ENCODE measurements around the gene ATP10A.

Gene ATP10A

GRCh38 chr15:25695875-25696760 is 167.0 kb downstream of the ATP10A start:
- no peak for DNase-seq

DNA sequence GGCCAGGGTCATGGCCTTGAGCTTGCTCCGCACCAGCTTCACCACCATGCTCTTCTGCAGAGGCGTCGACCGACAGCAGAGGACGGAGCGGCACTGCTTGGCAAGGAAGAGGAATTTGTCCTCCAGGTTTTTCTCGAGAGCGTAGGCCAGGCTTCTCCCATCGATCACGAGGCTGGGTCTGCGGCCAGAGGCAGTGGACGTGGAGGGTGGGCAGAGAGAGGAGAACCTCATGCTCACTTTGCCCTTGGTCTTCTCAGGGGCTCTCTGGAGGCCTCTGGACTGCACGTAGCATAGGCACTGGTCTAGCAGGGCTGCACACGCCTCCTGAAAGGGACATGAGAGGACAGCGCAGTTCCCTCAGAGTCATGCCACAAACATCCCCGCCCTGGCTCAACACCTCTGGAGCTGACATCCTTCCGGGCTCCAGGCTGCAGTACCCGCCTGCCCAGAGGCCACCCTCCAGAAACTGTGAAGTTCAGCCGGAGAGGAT is 168.3 kb downstream of the ATP10A start:
- DNase-seq: no peak

- no peak for DNase-seq
These were observed 168.9 kb downstream of the ATP10A start for GRCh38 chr15:25694239-25694584.

DNA sequence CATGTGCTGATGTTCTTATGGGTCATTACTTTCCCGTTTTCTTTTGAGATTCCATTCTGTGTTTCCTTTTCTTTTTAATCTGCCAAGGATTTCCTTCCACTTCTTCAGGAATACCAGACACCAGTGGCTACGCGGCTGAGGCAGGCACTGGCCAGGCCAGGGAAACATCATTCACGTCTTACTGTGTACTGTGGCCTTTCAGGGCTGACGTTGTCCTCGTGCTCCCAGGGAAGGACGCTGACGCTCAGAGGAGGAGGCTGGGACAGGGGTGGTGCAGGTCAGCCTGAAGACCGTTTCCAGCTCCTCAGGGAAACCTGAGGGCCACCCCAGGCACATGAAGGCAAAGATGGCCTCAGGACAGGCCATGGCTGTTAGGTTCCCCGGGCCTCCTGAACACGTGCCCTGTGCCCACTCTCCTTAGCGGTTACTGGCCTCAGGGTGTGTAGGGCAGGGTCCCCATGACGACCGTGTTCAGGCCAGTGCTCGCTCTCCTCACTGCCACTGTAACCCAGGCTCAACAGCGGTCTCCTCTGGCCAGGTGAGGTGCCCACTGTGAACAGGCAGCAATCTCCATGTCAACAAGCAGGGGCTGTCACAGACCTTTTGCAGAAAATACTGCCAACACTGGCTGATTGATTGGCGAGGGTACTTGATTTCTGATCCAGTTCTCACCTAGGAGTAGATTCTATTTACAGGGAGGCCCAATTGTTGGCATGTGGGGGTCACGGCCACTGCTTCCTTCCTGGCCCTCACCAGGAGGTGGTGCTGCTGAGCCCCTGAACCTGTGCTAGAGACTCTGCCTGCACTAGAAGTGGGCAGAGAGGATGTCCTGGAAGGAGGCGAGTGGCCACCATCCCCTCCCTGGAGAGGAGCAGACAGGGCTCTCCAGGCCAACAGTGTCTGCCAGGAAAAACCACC is 169.5 kb downstream of the ATP10A start:
- no peak for DNase-seq

GRCh38 chr15:25691544-25692430 is 171.3 kb downstream of the ATP10A start:
- DNase-seq: no peak

DNA sequence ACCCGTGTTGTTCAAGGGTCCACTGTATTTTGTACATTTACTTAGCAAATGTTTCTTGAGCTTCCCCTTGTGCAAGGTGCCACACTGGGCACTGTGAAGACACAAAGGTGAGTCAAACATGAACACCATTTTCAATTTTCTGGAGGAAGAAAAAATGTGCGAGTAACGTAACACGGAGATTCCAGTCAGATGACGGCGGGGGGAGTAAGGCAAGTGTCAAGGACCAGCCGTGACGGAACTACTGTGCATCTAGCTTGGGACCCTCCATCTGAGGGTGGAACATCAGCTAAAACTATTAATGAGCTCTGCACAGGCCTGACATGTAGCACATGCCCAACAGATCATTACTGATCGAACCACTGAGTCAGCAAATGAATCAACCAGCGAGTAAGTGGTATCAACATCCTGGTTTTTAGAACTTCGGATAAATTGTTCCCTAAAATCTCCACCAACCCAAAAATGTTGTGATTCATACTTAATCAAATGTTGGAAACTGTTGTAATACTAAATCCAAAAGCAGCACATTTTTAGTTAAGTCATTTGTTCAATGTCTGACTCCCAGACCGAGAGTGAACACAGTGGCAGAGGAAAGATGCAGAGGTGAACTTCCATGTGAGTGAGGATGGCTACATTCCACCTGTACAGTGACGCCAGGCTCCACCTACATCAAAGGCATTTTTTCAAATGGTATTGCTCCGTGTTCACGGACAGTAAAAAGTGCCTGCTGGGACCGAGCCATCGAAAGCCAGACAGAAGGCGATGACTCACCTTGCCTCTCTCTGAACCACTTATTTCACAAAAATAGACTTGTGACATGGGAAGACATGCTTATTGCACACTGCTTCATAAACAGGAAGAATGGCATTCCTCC is 172.2 kb downstream of the ATP10A start:
- no peak for DNase-seq

GRCh38 chr15:25689592-25689991 is 173.5 kb downstream of the ATP10A start:
- no peak for DNase-seq

GRCh38 chr15:25688166-25688565 is 175.0 kb downstream of the ATP10A start:
- no peak for DNase-seq

GRCh38 chr15:25687689-25688088 is 175.4 kb downstream of the ATP10A start:
- no peak for DNase-seq

GRCh38 chr15:25687276-25687675 is 175.9 kb downstream of the ATP10A start:
- no peak for DNase-seq

GRCh38 chr15:25686780-25687179 is 176.3 kb downstream of the ATP10A start:
- no peak for DNase-seq

DNA sequence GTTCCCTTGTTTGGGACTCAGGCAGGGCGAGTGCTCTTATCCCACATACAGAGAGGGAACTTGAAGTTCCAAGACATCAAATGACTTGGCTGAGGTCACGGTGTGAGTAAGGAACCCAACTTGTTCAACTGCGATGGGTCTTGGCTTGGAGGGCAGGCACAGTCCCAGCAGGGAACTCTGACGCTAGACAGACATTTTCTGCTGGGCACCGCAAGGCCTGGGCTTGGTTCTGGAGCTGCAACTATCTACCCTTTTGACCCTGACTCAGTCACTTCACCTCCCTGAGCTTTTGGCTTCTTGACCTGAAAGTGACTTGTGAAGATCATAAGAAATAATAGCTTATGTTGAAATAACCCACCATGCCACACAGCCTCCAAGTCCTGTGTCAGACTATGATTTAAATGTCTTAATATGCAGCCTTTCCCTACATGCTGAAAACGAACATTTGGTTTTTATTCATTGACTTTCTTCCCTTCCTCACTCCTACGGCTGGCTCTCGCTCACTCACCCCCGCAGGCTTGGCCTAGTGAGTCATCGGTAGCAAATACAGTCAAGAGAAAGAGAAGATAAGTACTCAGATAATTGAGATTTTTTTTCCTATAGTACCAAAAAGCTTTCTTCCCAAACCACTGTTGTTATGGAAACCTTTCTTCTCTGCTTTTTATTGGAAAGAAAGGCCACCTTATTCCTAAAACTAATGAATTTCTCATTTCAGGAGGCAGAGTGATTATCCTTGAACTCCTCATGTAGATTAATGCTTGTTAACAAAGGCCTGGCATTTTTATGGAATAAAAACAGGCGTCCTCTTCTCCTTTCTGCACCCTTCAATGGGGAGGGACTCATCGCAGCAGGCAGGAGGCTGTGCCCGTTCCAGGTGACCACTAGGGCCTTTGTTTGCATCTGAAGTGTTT is 178.4 kb downstream of the ATP10A start:
- no peak for DNase-seq

DNA sequence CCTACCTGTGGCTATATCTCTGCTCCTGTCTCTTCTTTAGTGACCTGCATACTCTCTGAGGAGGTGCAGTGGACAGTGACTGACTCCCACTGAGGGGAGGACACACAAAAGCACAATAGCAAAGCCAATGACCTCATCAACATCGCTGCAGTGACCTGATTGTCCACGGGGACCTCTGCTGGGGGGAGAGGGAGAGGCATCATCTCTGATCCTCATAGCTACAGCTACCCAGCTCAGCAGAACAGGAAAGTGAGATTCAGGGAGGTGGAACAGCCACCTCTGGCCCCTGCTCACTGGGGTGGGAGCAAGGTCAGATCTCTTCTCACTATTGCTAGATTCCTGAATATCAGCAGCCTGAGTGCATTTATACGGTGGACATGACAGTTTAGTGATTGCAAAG is 179.2 kb downstream of the ATP10A start:
- no peak for DNase-seq

DNA sequence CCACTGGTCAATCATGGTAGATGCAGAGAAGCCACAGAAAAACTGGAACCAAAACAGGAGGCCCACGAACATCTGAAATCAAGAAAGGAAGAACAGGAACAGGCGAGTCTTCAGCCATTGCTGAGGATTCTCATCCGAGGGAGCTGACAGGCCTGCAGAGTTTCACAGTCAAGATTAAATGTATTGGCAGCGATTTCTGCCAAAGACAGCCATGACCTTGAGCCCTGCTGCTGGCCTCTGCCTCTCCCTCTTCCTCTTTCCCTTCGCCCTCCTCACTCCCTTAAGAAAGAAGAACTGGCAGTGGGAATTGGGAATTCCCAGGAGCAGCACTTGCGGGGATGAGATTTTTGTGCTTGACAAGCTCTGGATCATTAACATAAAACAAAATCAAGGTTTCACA is 179.7 kb downstream of the ATP10A start:
- no peak for DNase-seq

- DNase-seq: no peak
These were observed 180.8 kb downstream of the ATP10A start for GRCh38 chr15:25682340-25682739.

DNA sequence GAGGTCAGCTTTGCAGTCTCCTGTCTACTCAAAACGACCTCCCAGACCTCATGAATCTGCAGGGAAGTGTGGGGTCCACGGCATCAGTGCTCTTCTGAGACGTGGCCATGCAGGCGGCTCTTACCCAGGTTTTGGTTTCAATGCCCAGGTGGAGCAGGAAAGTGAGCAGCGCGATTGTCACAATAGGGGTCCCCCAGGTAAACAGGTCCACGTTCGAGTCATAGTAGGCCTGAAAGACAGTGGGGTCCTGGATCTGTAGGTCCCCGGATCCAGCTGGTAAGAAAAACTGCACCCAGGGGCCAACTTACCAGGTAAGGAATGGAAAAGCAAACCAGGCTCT is 182.5 kb downstream of the ATP10A start:
- no peak for DNase-seq

DNA sequence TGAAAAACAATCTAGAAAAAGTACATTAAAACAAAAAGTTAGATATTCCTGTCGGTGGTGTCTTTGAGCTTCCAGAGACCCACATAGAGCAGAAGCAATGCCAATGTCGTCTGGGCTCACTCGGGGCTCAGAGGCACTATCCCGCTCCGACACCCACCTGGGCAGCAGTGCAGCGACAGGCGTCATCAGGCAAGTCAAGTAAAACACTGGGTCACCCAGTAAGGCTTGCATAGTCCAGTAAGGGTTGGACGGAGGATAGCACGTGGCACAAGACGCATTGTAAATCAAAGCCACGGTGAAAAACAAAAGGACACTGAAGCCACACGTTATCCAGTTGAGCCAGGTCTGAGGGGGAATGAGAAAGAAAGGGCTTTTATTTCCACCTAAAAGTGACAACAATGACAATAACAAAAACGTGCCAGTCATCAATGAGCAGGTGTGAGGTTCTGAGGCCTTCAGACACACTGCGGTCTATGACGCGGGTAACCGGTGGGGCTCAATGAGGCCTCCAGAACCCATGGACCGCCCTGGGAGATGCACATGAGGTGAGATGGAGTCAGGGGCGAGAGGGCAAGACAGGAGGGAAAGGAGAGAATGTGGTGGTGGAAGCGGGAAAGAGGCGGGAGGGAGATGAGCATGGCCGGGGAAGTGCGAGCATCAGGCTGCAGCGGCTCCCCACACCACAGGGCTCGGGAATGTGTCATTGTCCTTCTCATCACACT is 183.0 kb downstream of the ATP10A start:
- DNase-seq: no peak

GRCh38 chr15:25679492-25679891 is 183.6 kb downstream of the ATP10A start:
- no peak for DNase-seq

- no peak for DNase-seq
These were observed 184.6 kb downstream of the ATP10A start for GRCh38 chr15:25678500-25678855.

Measured in NCI-H69 (cell line).